SU-DHL-6 (cell line): Measurements from ENCODE around the gene ACVR1B.

ENCODE experiments used
- H2AFZ ChIP-seq: fragments of 200-600 bp; sonication (generic); 2 replicates; pipeline ENCODE4 v1.6.1; 2014; ENCODE audit warnings: low read depth, mild to moderate bottlenecking, moderate library complexity, mixed read lengths, antibody characterized with exemption, low read length; ENCODE audit not compliant: severe bottlenecking
- H3F3A ChIP-seq: fragments of 200-600 bp; shearing (Covaris generic); 2 replicates; pipeline ENCODE4 v1.6.0; 2016; ENCODE audit warnings: antibody characterized with exemption, mild to moderate bottlenecking; ENCODE audit not compliant: insufficient read depth
- H3K27ac ChIP-seq: fragments of 200-600 bp; sonication (generic); 2 replicates; pipeline ENCODE4 v1.5.1; 2016; ENCODE audit warnings: low read depth, mild to moderate bottlenecking, low read length, moderate library complexity, mixed read lengths
- H3K27me3 ChIP-seq: fragments of 200-600 bp; sonication (generic), shearing (Covaris generic); 2 replicates; pipeline ENCODE4 v1.6.0; 2014; ENCODE audit warnings: mild to moderate bottlenecking, low read length
- H3K36me3 ChIP-seq: fragments of 200-600 bp; sonication (generic); 2 replicates; pipeline ENCODE4 v1.6.1; 2014; ENCODE audit warnings: mild to moderate bottlenecking, low read length, mixed read lengths
- H3K4me2 ChIP-seq: fragments of 300-600, 200-600 bp; shearing (Covaris generic), sonication (generic); 2 replicates; pipeline ENCODE4 v1.6.0; 2014; ENCODE audit warnings: low read length, low read depth, mild to moderate bottlenecking; ENCODE audit not compliant: poor library complexity, severe bottlenecking
- H3K4me3 ChIP-seq: fragments of 200-600 bp; sonication (generic); 2 replicates; pipeline ENCODE4 v1.5.1; 2014; ENCODE audit warnings: antibody characterized with exemption, low read length, mild to moderate bottlenecking, mixed read lengths; ENCODE audit not compliant: insufficient read depth, poor library complexity, severe bottlenecking
- H3K79me2 ChIP-seq: fragments of 200-600 bp; sonication (generic); 2 replicates; pipeline ENCODE4 v1.6.1; 2014; ENCODE audit warnings: mild to moderate bottlenecking, low read length, moderate library complexity; ENCODE audit not compliant: insufficient read depth
- H3K9ac ChIP-seq: fragments of 200-600 bp; sonication (generic); 2 replicates; pipeline ENCODE4 v1.7.0; 2014; ENCODE audit warnings: mild to moderate bottlenecking, low read length
- H3K9me2 ChIP-seq: fragments of 200-600 bp; sonication (generic); replicated peaks from 2 replicates; pipeline ENCODE4 v1.6.1; 2014; ENCODE audit warnings: low read length; ENCODE audit not compliant: insufficient read depth
- H3K9me3 ChIP-seq: fragments of 200-600 bp; sonication (generic); 2 replicates; pipeline ENCODE4 v1.6.1; 2014; ENCODE audit warnings: low read length, mixed read lengths; ENCODE audit not compliant: insufficient read depth
- H4K20me1 ChIP-seq: fragments of 200-600 bp; sonication (generic); 2 replicates; pipeline ENCODE4 v1.6.1; 2014; ENCODE audit warnings: low read depth, mild to moderate bottlenecking, antibody characterized with exemption, low read length, moderate library complexity, mixed read lengths
- CTCF ChIP-seq: fragments of 200-600 bp; sonication (generic); IDR thresholded peaks from one replicate; pipeline ENCODE4 v1.5.1; 2017; ENCODE audit warnings: antibody characterized with exemption, mild to moderate bottlenecking, low read length, moderate library complexity; ENCODE audit not compliant: insufficient read depth, poor library complexity, severe bottlenecking
- EZH2phosphoT487 ChIP-seq: fragments of 200-600 bp; sonication (generic), shearing (Covaris generic); conservative IDR thresholded peaks from 2 replicates; pipeline ENCODE4 v1.6.1; 2018; ENCODE audit warnings: mild to moderate bottlenecking, antibody characterized with exemption, low read length, moderate library complexity, mixed read lengths

The ACVR1B gene

GRCh38 chr12:51962737-51963136 is 11.2 kb downstream of the ACVR1B start:
- no peak overlapping the region for H3K4me2 ChIP-seq
- no peak overlapping the region for H2AFZ ChIP-seq
- no peak for TF ChIP-seq CTCF
- no peak for TF ChIP-seq EZH2phosphoT487
- H3K9me3 ChIP-seq, result no peaks in the 10 kb centered on the region
- H3F3A ChIP-seq, result no peaks in the 10 kb centered on the region
- H3K27ac ChIP-seq, result no peak overlapping the region
- H3K9me2 ChIP-seq, result no peaks in the 10 kb centered on the region
- no peak overlapping the region for H3K9ac ChIP-seq
- no peaks in the 10 kb centered on the region for H3K36me3 ChIP-seq
- H3K79me2 ChIP-seq, result no peaks in the 10 kb centered on the region
- H4K20me1 ChIP-seq, result 0 out of 2 replicates have a peak, but pooled peaks cover 5% of the 10 kb centered on the region
- no peaks in the 10 kb centered on the region for H3K27me3 ChIP-seq
- H3K4me3 ChIP-seq, result no peak overlapping the region

- H3K27me3 ChIP-seq, result no peaks in the 10 kb centered on the region
- H3K27ac ChIP-seq, result no peak overlapping the region
- no peaks in the 10 kb centered on the region for H3K9me2 ChIP-seq
- no peaks in the 10 kb centered on the region for H3K36me3 ChIP-seq
- 0 out of 2 replicates have a peak, but pooled peaks cover 5% of the 10 kb centered on the region for H4K20me1 ChIP-seq
- TF ChIP-seq CTCF (no peak), EZH2phosphoT487 (no peak)
- no peak overlapping the region for H3K4me3 ChIP-seq
- no peaks in the 10 kb centered on the region for H3K9me3 ChIP-seq
- H2AFZ ChIP-seq, result no peak overlapping the region
- no peak overlapping the region for H3K9ac ChIP-seq
- no peaks in the 10 kb centered on the region for H3K79me2 ChIP-seq
- H3K4me2 ChIP-seq, result no peak overlapping the region
- H3F3A ChIP-seq, result no peaks in the 10 kb centered on the region
Measured at GRCh38 chr12:51963477-51963876, 12.0 kb downstream of the ACVR1B start.

- Histone ChIP-seq H3K9me2 (no peaks in the 10 kb centered on the region), H3K27me3 (no peaks in the 10 kb centered on the region), H3K4me2 (no peak overlapping the region), H3K79me2 (no peaks in the 10 kb centered on the region), H3K36me3 (no peaks in the 10 kb centered on the region), H3K27ac (no peak overlapping the region), H3K4me3 (no peak overlapping the region), H3K9me3 (no peaks in the 10 kb centered on the region), H2AFZ (no peak overlapping the region), H3K9ac (no peak overlapping the region), H3F3A (no peaks in the 10 kb centered on the region), H4K20me1 (peaks cover 5% of the 10 kb centered on the region; the same call in 1 of the 2 replicates)
- TF ChIP-seq EZH2phosphoT487 (no peak), CTCF (no peak)
Measured at GRCh38 chr12:51969643-51970042, 18.1 kb downstream of the ACVR1B start.
